Fibroblast of the aortic adventitia (primary cell): Measurements from ENCODE around the gene CENPB. TPM values are rescaled to one million over a fixed set of nuclear protein-coding genes. Genes with fewer than 3 reads are reported as not detected.
A peak's percentile ranks its signal among the peaks of the same experiment; 100 is the strongest.

Experiments
- DNase-seq: peaks from one replicate; pipeline ENCODE4 v3.0.0-alpha.2; 2010; ENCODE audit warnings: low read depth
- H3K4me3 ChIP-seq: 2 replicates; pipeline ENCODE4 v1.5.1; 2011; ENCODE audit warnings: low read depth, mild to moderate bottlenecking, control low read depth, low read length, moderate library complexity
- CTCF ChIP-seq: IDR thresholded peaks from 2 replicates; pipeline ENCODE4 v1.5.1; 2011; ENCODE audit warnings: mild to moderate bottlenecking, low read length, control low read depth, inconsistent platforms; ENCODE audit not compliant: insufficient read depth
- total RNA-seq: library from RNA; depleted of rRNA; stranded (reverse); fragments of >200 nt; gene quantifications from 2 replicates; pipeline ENCODE4 v1.2.3, GENCODE V29; 2012; ENCODE audit warnings: low replicate concordance

Gene CENPB
- total RNA-seq, 1 donor: 94.8 TPM

GRCh38 chr20:3775457-3776108 lies 11.0 kb downstream of the CENPB start:
- no peak for TF ChIP-seq CTCF
- no peak overlapping the region for H3K4me3 ChIP-seq
- DNase-seq: no peak

DNA sequence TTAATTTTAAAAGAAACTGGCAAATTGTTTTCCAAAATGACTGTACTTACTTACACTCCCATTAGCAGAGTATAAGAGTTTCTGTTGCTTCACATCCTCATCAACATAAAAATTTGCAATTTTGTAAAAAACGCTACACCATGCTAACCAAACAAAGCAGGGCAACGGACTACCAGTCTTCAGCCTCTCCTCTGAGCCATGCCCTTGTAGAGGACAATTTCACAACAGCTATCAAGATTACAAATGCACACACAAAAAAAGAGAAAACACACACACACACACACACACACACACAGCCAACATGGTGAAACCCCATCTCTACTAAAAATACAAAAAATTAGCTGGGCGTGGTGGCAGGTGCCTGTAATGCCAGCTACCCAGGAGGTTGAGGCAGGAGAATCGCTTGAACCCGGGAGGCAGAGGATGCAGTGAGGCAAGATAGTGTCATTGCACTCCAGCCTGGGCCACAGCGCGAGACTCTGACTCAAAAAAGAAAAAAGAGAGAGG lies 14.9 kb downstream of the CENPB start:
- no peak for DNase-seq
- H3K4me3 ChIP-seq: no peak overlapping the region
- no peak for TF ChIP-seq CTCF

GRCh38 chr20:3768342-3769130 lies 18.0 kb downstream of the CENPB start:
- TF ChIP-seq CTCF: peak; percentile 52
- peak overlapping the region; percentile 79 for H3K4me3 ChIP-seq

DNA sequence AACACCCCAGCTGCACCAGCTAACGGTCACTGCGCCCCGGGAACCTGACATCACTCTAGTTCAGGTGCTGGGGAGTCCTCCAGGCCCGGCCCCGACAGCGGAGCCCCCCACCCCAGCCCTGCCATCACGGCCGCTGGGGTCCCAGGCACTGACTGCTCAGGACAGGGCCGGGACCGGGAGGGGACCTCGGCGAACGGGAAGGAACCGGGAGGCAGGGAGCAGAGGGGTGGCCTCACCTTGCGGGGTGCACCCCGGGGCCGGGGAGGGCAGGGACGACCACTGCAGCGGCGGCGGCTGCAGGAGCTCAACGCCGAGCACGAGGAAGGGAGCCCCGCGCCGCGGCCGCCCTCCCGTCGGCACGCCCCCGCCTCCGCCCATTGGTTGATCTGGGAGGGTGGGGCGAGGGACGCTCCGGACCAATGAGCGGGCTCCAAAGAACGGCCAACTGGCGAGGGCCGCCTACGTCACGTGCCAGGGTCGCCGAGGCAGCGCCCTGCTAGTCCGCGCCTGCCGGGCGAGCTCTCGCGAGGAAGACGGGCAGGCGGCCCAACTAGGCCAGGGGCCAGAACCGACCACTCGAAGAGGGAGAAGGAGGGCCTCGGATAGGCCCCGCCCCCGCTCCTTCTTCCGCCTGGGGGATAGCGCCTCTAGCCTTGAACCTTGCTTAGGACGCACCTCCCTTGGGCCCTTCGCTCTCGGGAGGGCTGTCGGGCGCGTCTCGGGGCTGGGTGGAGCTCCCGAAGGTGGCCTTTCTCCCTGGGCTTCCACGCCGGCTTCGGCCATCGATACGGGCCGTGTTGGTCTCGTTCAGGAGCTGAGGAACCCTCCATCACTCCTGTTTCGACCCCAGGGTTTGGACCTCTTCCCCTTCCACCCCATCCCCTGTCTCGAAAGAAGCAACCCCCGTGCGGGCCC lies 18.9 kb downstream of the CENPB start, which contains the start of gene ADISSP:
Gene ADISSP, minus strand, starts transcription at position 327 of the 915 bp plus-strand sequence. CDS start 7,653 bp downstream, outside the sequence.
- no peak for TF ChIP-seq CTCF
- DNase-seq: peak; percentile 97
- H3K4me3 ChIP-seq: peak within 1 kb of the TSS; percentile 82

More at GRCh38 chr20:3768342-3769130, 18.0 kb downstream of the CENPB start:
- peak; percentile 69 for DNase-seq

DNA sequence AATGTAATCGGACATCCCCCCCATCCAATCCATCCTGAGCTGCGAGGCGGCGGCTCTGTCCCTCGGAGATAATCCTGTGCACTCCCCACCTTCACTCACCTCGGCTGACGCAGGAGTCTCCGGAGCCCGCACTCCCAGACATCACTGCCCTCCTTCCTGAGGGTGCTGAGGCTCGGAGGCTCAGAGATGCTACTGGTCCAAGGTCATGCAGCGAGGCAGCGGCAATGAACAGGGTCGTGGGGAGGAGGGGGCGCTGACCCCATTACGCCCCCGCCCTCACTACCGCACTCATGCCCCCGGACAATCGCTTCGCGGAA lies 19.5 kb downstream of the CENPB start:
- peak overlapping the region; percentile 82 for H3K4me3 ChIP-seq
- DNase-seq: no peak
- TF ChIP-seq CTCF: no peak

GRCh38 chr20:3766422-3767109 lies 20.0 kb downstream of the CENPB start:
- H3K4me3 ChIP-seq: peak overlapping the region; percentile 82
- no peak for DNase-seq
- no peak for TF ChIP-seq CTCF
